Umbilical cord (tissue), 2 donors: ENCODE measurements around the gene MBLAC1. TPM values are rescaled to one million over a fixed set of nuclear protein-coding genes. Genes with fewer than 3 reads are reported as not detected.

Experiments
- DNase-seq: peaks from one replicate; pipeline ENCODE4 v3.0.0-alpha.2; 2015; ENCODE audit warnings: low spot score
- total RNA-seq: library from RNA; depleted of rRNA; stranded (reverse); fragments of >200 nt; gene quantifications from one replicate; pipeline ENCODE4 v1.2.3, GENCODE V29; 2014; ENCODE audit warnings: low replicate concordance; ENCODE audit not compliant: insufficient read depth

MBLAC1 gene
- total RNA-seq, 1 donor from 2014 or later = 1.9 TPM

- no peak for DNase-seq
Observed at GRCh38 chr7:100171087-100171681, 44.4 kb downstream of the MBLAC1 start.

DNA sequence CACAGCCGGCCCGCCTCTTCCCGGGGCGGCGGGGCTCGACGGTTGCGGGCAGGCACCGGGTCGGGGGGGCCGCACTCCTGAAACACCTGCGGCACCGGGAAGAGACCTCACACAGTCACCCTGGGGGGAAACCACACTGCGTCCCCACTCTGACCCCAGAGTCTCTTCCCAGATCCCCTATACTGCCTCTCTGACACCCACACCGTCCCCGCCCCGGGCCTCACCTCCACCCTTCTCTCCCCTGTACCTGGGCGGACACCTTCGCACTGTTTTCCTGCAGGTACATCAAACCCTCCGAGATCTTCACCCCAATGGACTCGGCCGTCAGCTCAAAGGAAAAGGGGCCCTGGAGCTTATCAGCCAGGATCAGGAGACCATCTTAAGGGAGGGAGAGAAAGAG, 45.1 kb downstream of the MBLAC1 start:
- no peak for DNase-seq

GRCh38 chr7:100173806-100174495, 47.2 kb downstream of the MBLAC1 start:
- DNase-seq = no peak

GRCh38 chr7:100174582-100174981, 47.8 kb downstream of the MBLAC1 start:
- no peak for DNase-seq

DNA sequence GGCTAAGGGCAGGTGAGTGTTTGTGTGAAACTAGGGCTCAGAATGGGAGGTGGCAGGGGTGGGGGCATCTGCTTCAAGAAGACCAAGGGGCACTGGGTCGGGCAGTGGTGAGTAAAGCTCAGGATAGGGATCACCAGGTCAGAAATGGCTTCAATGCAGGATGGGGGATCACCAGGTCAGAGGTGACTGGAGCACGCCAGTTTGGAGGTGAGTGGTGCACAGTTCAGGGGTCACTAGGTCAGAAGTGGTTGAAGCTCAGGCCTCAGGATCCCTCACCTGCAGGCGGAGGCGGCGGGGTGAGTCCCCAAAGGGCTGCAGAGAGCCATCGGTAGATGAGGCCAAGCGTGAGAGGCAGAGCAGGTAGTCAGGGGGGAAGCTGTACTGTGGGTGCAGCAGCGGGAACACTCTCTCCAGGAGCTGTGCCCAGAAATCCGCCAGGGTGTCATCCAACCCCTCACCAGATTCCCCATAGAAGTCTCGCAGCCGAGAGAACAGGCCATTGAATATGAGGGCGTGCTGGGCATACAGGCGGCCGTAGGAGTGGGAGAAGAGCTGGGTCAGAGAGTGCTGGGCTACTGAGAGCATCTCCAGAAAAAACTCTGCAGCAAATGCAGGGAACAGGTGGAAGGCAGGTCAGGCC, 48.6 kb downstream of the MBLAC1 start:
- DNase-seq = no peak

- DNase-seq = no peak
Observed at GRCh38 chr7:100176096-100177044, 49.6 kb downstream of the MBLAC1 start.

GRCh38 chr7:100177045-100178001, 50.6 kb downstream of the MBLAC1 start, which contains the start of the genes GPC2 and STAG3:
Gene GPC2 (minus strand): TSS chr7:100177381. CDS start chr7:100177199, 182 bp downstream.
Gene STAG3 (plus strand): TSS chr7:100177918. CDS start chr7:100180557, 2,639 bp downstream.
- peak; percentile 94 for DNase-seq

Other genes with a start within 250 kb of the MBLAC1 start
- 0.96 TPM for gene OR2AE1, start 249.9 kb upstream of the MBLAC1 start, total RNA-seq
- 24.6 TPM for gene TRIM4, start 207.4 kb upstream of the MBLAC1 start, total RNA-seq
- gene GJC3, start 197.3 kb upstream of the MBLAC1 start, total RNA-seq = not detected
- gene AZGP1, start 150.9 kb upstream of the MBLAC1 start, total RNA-seq = 9.9 TPM
- gene ZKSCAN1, start 111.4 kb upstream of the MBLAC1 start, total RNA-seq = 27.7 TPM
- 7.0 TPM for gene ZSCAN21, start 77.2 kb upstream of the MBLAC1 start, total RNA-seq
- 37.1 TPM for gene ZNF3, start 45.2 kb upstream of the MBLAC1 start, total RNA-seq
- gene COPS6, start 38.0 kb upstream of the MBLAC1 start, total RNA-seq = 19.5 TPM
- 21.7 TPM for gene MCM7, start 25.6 kb upstream of the MBLAC1 start, total RNA-seq
- gene AP4M1, start 25.3 kb upstream of the MBLAC1 start, total RNA-seq = 6.0 TPM
- 22.1 TPM for gene TAF6, start 7.6 kb upstream of the MBLAC1 start, total RNA-seq
- gene CNPY4, start 7.3 kb upstream of the MBLAC1 start, total RNA-seq = 33.0 TPM
- gene LAMTOR4, start 22.0 kb downstream of the MBLAC1 start, total RNA-seq = 14.4 TPM
- 2.6 TPM for gene TRAPPC14, start 31.8 kb downstream of the MBLAC1 start, total RNA-seq
- 1.2 TPM for gene GAL3ST4, start 41.6 kb downstream of the MBLAC1 start, total RNA-seq
- gene GPC2, start 50.4 kb downstream of the MBLAC1 start, total RNA-seq = 0.72 TPM
- 1.9 TPM for gene STAG3, start 51.0 kb downstream of the MBLAC1 start, total RNA-seq
- 0.48 TPM for gene PVRIG, start 93.0 kb downstream of the MBLAC1 start, total RNA-seq
- gene SPDYE3, start 180.7 kb downstream of the MBLAC1 start, total RNA-seq = 1.2 TPM
- gene PILRB, start 231.2 kb downstream of the MBLAC1 start, total RNA-seq = 21.9 TPM
- not detected for gene PILRA, start 246.5 kb downstream of the MBLAC1 start, total RNA-seq